ENCODE data around the gene EHD3.

GRCh38 chr2:31196622-31197021 lies 37.3 kb upstream of the EHD3 start:
- TF ChIP-seq CHD2 (IDR thresholded peaks at IDR 0.05; ENCODE audit: borderline replicate concordance, low read depth, low read length), result no peak
- TF ChIP-seq CHD1 (IDR thresholded peaks at IDR 0.05; ENCODE audit: low read depth, low read length), result no peak
- TF ChIP-seq POLR2AphosphoS2 (IDR thresholded peaks at IDR 0.05; ENCODE audit: low read depth, low read length), result no peak
- TF ChIP-seq CTCF (IDR thresholded peaks at IDR 0.05 in 2 of 3, conservative IDR thresholded peaks at IDR 0.05 in 1 of 3; ENCODE audit: control insufficient read depth in 2 of 3, extremely low read depth in 1 of 3, insufficient read depth in 1 of 3, low read depth in 3 of 3, low read length in 3 of 3), result no peak
- TF ChIP-seq TCF12 (IDR thresholded peaks at IDR 0.05; ENCODE audit: low read depth, low read length), result no peak
- no peak for TF ChIP-seq MAX (IDR thresholded peaks at IDR 0.05; ENCODE audit: low read depth, low read length)
- TF ChIP-seq POLR2A (IDR thresholded peaks at IDR 0.05; ENCODE audit: low read depth, low read length), result no peak
- no peak for TF ChIP-seq EGR1 (IDR thresholded peaks at IDR 0.05; ENCODE audit: borderline replicate concordance in 1 of 2, low read depth in 2 of 2, low read length in 2 of 2)
- TF ChIP-seq CUX1 (IDR thresholded peaks at IDR 0.05; ENCODE audit: insufficient replicate concordance, low read depth, low read length), result no peak
